Stimulated activated CD4-positive, alpha-beta T cell treated with anti-CD3 and anti-CD28 coated beads, Interleukin-15, amount 100 ng/mL, for 24 hours (primary cell): ENCODE results near the gene OTULINL.
A peak's percentile ranks its signal among the peaks of the same experiment; 100 is the strongest.

Experiments used
- DNase-seq: peaks from one replicate; pipeline ENCODE4 v3.0.0-alpha.2; 2020

OTULINL gene

GRCh38 chr5:14577079-14577725, 4.4 kb upstream of the OTULINL start:
- DNase-seq: no peak

GRCh38 chr5:14577971-14578370, 3.6 kb upstream of the OTULINL start:
- no peak for DNase-seq

DNA sequence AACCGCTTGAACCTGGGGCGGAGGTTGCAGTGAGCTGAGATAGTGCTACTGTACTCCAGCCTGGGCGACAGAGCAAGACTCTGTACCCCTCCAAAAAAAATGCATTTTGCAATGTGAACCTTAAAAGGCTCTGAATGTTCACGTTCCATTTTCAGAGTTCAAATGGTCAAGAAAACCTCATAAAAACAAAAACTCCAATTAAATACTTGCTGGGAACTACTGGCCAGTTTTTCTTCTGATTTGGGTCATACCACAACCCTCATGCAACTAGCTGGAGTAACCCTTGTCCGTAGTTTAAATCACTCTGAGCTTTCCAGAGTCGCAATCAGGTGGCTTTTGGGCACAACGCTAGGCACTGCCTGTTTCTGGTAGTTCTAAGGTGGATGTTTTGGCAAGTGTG, 2.3 kb upstream of the OTULINL start:
- DNase-seq: no peak

- no peak for DNase-seq
These were observed 1.7 kb upstream of the OTULINL start for GRCh38 chr5:14579731-14580397.

- DNase-seq: no peak
These were observed 1.1 kb upstream of the OTULINL start for GRCh38 chr5:14580398-14581034.

- peak; percentile 87 for DNase-seq
These were observed 552 bp downstream of the OTULINL start for GRCh38 chr5:14581891-14582796.

- DNase-seq: no peak
These were observed 1.2 kb downstream of the OTULINL start for GRCh38 chr5:14582797-14583137.

- DNase-seq: no peak
These were observed 3.3 kb downstream of the OTULINL start for GRCh38 chr5:14584848-14585247.

- no peak for DNase-seq
These were observed 5.6 kb downstream of the OTULINL start for GRCh38 chr5:14587150-14587549.

- DNase-seq: no peak
These were observed 6.6 kb downstream of the OTULINL start for GRCh38 chr5:14588145-14588544.

- no peak for DNase-seq
These were observed 7.4 kb downstream of the OTULINL start for GRCh38 chr5:14588758-14589543.

GRCh38 chr5:14590949-14591348, 9.4 kb downstream of the OTULINL start:
- DNase-seq: no peak

- DNase-seq: no peak
These were observed 10.0 kb downstream of the OTULINL start for GRCh38 chr5:14591548-14591947.

DNA sequence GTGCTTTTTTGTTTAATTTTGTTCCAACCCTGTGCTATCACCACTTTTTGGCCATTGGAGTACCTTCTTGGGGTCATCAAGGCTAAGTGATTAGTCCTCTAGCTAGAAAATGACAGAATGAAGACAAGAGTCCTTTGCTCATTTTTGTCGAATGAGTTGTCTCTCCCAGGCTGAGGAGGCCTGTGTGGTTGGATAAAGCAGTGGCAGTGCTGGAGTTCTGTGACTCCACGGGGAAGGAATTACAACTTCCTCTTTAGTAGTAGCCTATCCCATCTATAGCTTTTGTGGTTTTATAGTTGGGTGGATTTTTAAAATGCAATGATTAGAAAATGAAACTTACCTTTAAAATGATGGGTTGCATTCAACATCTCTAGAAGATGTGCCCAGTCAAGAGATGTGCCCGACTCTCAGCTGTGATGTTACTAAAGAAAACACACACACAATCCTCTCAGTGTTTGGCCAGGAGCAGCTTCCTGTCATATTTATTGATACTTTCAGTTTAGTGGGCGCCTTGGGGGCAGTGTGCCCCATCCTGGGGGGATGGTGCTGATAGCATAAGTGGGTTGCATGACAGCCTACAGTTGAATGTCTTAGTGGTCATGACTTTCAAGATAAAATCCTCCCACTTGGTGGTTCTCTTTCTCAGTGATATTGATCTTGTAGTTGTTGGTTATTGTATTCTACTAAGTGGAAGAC, 11.9 kb downstream of the OTULINL start:
- peak; percentile 39 for DNase-seq

- no peak for DNase-seq
These were observed 12.9 kb downstream of the OTULINL start for GRCh38 chr5:14594378-14595074.

DNA sequence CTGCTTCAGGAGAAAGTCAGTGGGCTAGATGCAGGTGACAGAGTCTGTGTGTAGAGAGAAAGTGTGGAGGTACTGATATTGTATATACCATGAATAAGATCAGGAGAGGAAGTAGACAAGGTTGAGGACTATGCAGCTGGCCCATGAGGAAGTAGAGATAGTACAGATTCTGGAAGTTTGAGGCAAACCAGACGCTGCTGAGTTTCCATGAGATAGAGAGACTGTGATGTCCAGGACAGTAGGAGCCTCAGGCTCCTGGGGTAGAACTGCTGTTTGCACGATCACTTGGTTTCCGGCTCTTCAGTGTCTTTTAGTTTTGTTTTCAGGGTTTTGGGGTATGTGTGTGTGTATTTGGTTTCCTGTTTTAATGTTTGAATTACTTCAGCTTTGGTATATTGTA, 13.6 kb downstream of the OTULINL start:
- DNase-seq: peak; percentile 34

- DNase-seq: no peak
These were observed 14.3 kb downstream of the OTULINL start for GRCh38 chr5:14595891-14596290.

DNA sequence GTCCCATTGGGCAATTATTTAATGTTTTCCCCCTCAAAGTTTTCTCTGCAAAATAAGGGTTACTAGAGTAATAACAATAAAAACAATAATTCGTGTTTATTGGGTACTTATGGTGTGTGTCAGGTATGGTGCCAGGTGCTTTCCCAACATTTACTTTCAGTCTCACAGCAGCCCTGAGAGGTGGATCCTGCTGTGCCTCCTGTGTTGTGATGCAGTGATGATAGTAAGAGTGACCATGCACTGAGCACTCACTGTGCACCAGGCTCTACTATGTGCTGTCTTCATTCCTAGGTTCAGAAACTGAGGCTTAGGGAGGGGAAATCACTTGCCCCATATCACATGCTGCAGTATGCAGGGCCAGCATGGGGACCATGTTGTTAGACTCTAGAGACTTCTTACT, 15.5 kb downstream of the OTULINL start:
- no peak for DNase-seq

- DNase-seq: no peak
These were observed 16.6 kb downstream of the OTULINL start for GRCh38 chr5:14598225-14598624.

DNA sequence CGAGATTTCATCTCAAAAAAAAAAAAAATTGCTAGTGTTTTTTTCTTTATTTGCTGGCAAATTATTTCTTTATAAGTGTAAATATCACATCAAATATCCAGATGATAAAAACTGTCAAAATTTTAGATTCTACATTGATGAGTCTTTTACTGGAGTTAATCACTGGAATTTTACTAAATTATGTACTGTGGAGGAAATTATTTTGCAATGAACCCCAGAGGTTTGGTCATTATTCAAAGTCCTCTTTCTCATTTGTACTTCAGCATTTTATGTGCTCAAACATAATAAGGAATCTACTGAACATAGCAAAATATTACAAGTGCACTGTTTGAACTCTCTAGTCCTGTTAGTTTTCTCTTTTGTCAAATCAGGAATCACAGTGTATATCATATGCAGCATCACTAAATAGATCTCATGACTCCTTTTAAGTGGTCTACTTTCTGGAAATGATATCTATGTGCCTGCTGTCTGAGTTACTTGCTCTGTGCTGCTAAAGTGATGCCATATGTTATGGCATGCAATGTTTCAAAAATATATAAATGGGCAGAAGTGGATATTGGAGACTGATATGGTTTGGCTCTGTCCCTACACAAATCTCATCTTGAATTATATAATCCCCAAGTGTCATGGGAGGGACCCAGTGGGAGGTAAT, 18.0 kb downstream of the OTULINL start:
- no peak for DNase-seq

GRCh38 chr5:14600846-14601245, 19.3 kb downstream of the OTULINL start:
- DNase-seq: no peak
